Measurements from ENCODE around the gene CCNL1. TPM values are rescaled to one million over a fixed set of nuclear protein-coding genes. Genes with fewer than 3 reads are reported as not detected.

The CCNL1 gene
- total RNA-seq, result 150 and 184 TPM in 2 replicates

DNA sequence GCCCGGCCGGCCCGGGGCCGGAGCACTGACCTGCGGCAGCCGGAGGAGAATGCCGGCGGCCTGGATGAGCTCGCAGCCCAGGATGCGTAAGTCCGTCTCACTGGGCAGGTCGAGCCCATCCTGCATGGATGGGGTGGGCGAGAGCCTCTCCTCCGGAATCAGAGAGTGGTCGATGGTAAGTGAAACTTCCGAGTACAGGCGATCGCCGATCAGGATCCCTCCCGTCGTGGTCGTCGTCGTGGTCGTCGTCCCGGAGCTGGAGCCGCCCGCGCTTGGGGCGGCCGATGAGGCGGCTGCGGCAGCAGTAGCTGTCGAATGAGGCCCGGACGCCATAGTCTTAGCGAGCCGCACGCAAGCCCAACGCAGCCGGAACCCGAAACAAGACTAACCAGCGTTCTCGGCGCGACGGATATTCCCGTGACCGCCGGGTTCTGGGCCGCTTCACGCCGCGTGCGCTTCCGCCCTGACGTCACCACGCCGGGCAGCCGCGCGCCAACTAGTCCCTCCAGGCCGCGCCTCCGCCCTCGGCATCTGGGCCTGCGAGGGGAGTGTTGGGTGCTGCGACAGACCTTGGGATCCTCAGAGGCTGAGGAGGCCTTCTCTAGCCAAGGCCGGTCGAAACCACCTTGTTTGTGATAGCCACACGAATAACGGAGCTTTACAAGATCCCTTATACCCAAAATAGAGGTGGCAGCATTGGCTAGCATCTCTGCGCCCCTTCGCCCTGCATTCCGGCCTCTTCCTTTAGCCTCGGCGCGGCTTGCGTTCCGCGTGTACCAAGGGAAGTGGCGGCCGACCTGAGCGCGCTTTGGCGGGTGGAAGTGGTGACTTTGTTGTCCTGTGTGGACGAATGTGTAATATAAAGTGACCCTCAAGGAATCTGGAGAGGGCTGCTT, at the start of gene CCNL1:
TSS of gene CCNL1 (minus strand) at position 386 of the 896 bp plus-strand sequence. CDS start at position 333, 53 bp downstream.

